ENCODE results near the gene TUBGCP6. TPM values are rescaled to one million over a fixed set of nuclear protein-coding genes. Genes with fewer than 3 reads are reported as not detected.

The TUBGCP6 gene
- total and polyA plus RNA-seq, 4 donors: 26.5 to 57.8 (median 46.4) TPM

GRCh38 chr22:50278956-50279619, 34.3 kb upstream of the TUBGCP6 start:
- Histone ChIP-seq H3K4me3 (no peak overlapping the region), H3K9me3 (ENCODE audit: control insufficient read depth in 4 of 4, insufficient read depth in 3 of 4, low read length in 3 of 4) (no peaks in the 10 kb centered on the region), H3K4me1 (ENCODE audit: control insufficient read depth in 5 of 5, insufficient read depth in 5 of 5, low read length in 5 of 5) (peaks cover 0 to 7% (median 4%) of the 10 kb centered on the region in 5 donors), H3K27me3 (ENCODE audit: control insufficient read depth in 3 of 3, insufficient read depth in 3 of 3, low read length in 2 of 3) (no peaks in the 10 kb centered on the region), H3K9ac (ENCODE audit: insufficient read depth in 1 of 2, low read length in 2 of 2) (no peak overlapping the region), H3K27ac (ENCODE audit: low read depth in 1 of 2, low read length in 1 of 2) (no peak overlapping the region), H3K36me3 (ENCODE audit: control insufficient read depth in 4 of 4, insufficient read depth in 4 of 4, low read length in 4 of 4) (peaks cover 7 to 87% (median 21%) of the 10 kb centered on the region in 4 donors)
- no peak for TF ChIP-seq CTCF (IDR thresholded peaks at IDR 0.05; ENCODE audit: control extremely low read depth, extremely low read depth)
- no peak for DNase-seq
- no peak for ATAC-seq (ENCODE audit: insufficient read depth, low FRiP score)
- WGBS, 2 donors: 92 to 93% methylated on average over 30 of the region's 30 CpGs

DNA sequence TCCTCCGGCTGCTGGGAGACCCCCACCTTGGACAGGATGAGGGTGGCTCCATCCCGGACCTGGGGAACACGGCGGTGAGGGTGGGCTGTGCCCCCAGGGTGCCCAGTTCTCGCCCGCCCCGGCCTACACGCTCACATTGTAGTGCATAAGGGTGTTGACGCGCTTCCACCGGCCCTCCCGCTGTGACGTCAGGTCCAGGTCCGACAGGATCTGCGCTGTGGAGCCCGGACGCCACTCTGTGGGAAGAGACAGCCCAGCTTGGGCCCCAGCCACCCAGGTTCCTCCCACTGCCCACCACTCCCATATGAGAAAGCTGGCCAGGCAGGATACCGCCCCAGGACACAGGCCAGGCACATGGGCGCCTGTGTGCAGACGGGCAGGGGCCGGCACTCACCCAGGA, 33.6 kb upstream of the TUBGCP6 start:
- Histone ChIP-seq H3K9ac (ENCODE audit: insufficient read depth in 1 of 2, low read length in 2 of 2) (no peak overlapping the region), H3K4me1 (ENCODE audit: control insufficient read depth in 5 of 5, insufficient read depth in 5 of 5, low read length in 5 of 5) (peaks cover 0 to 7% (median 4%) of the 10 kb centered on the region in 5 donors), H3K27me3 (ENCODE audit: control insufficient read depth in 3 of 3, insufficient read depth in 3 of 3, low read length in 2 of 3) (no peaks in the 10 kb centered on the region), H3K4me3 (no peak overlapping the region), H3K36me3 (ENCODE audit: control insufficient read depth in 4 of 4, insufficient read depth in 4 of 4, low read length in 4 of 4) (peaks cover 7 to 81% (median 21%) of the 10 kb centered on the region in 4 donors), H3K9me3 (ENCODE audit: control insufficient read depth in 4 of 4, insufficient read depth in 3 of 4, low read length in 3 of 4) (no peaks in the 10 kb centered on the region), H3K27ac (ENCODE audit: low read depth in 1 of 2, low read length in 1 of 2) (no peak overlapping the region)
- ATAC-seq (ENCODE audit: insufficient read depth, low FRiP score) (no peak), DNase-seq (no peak)
- TF ChIP-seq CTCF (IDR thresholded peaks at IDR 0.05; ENCODE audit: control extremely low read depth, extremely low read depth): no peak
- WGBS, 2 donors: 94% methylated on average over 21 of the region's 21 CpGs

DNA sequence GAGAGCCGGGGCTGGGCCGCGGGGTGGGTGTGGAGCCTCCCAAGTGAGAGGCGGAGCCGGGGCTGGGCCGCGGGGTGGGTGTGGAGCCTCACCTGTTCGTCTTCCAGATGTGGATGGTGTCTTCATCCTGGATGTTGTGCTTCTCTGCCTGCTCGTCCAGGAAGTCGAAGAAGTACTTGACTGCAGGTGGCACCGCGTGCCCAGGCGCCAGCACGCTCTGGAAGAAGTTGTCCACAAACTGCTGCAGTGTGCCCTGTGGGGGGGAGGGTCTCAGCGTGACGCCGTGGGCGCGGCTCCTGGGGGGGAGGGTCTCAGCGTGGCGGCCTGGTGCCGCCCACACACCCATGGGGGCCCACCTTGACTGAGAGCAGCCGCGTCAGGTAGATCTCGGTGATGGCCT, 32.9 kb upstream of the TUBGCP6 start:
- Histone ChIP-seq H3K4me1 (ENCODE audit: control insufficient read depth in 5 of 5, insufficient read depth in 5 of 5, low read length in 5 of 5) (peaks cover 0 to 6% (median 4%) of the 10 kb centered on the region in 5 donors), H3K4me3 (no peak overlapping the region), H3K27ac (ENCODE audit: low read depth in 1 of 2, low read length in 1 of 2) (no peak overlapping the region), H3K27me3 (ENCODE audit: control insufficient read depth in 3 of 3, insufficient read depth in 3 of 3, low read length in 2 of 3) (no peaks in the 10 kb centered on the region), H3K36me3 (ENCODE audit: control insufficient read depth in 4 of 4, insufficient read depth in 4 of 4, low read length in 4 of 4) (peaks cover 7 to 74% (median 19%) of the 10 kb centered on the region in 4 donors), H3K9ac (ENCODE audit: insufficient read depth in 1 of 2, low read length in 2 of 2) (no peak overlapping the region), H3K9me3 (ENCODE audit: control insufficient read depth in 4 of 4, insufficient read depth in 3 of 4, low read length in 3 of 4) (no peaks in the 10 kb centered on the region)
- DNase-seq: no peak
- TF ChIP-seq CTCF (IDR thresholded peaks at IDR 0.05; ENCODE audit: control extremely low read depth, extremely low read depth): no peak
- WGBS, 2 donors: 86 to 88% methylated on average over 25 of the region's 25 CpGs
- no peak for ATAC-seq (ENCODE audit: insufficient read depth, low FRiP score)

All from lung (tissue), 12 donors.